ENCODE data around the gene DOK5.

The DOK5 gene

GRCh38 chr20:54515793-54516628 lies 40.6 kb downstream of the DOK5 start:
- no peak for DNase-seq

GRCh38 chr20:54517241-54517975 lies 42.0 kb downstream of the DOK5 start:
- DNase-seq, result no peak

GRCh38 chr20:54524849-54525248 lies 49.5 kb downstream of the DOK5 start:
- no peak for DNase-seq

GRCh38 chr20:54525916-54526590 lies 50.7 kb downstream of the DOK5 start:
- DNase-seq, result no peak

- no peak for DNase-seq
Observed at GRCh38 chr20:54526801-54527200, 51.4 kb downstream of the DOK5 start.

- no peak for DNase-seq
Observed at GRCh38 chr20:54532573-54532972, 57.2 kb downstream of the DOK5 start.

- DNase-seq, result no peak
Observed at GRCh38 chr20:54534101-54534500, 58.7 kb downstream of the DOK5 start.

- DNase-seq, result no peak
Observed at GRCh38 chr20:54535033-54535432, 59.6 kb downstream of the DOK5 start.

- DNase-seq, result no peak
Observed at GRCh38 chr20:54535746-54536145, 60.4 kb downstream of the DOK5 start.

GRCh38 chr20:54539521-54540046 lies 64.2 kb downstream of the DOK5 start:
- no peak for DNase-seq

GRCh38 chr20:54543369-54543768 lies 68.0 kb downstream of the DOK5 start:
- DNase-seq, result no peak

- DNase-seq, result no peak
Observed at GRCh38 chr20:54545676-54546358, 70.4 kb downstream of the DOK5 start.

- DNase-seq, result no peak
Observed at GRCh38 chr20:54548849-54549248, 73.5 kb downstream of the DOK5 start.

GRCh38 chr20:54549658-54550326 lies 74.4 kb downstream of the DOK5 start:
- DNase-seq, result no peak

- no peak for DNase-seq
Observed at GRCh38 chr20:54550776-54551396, 75.5 kb downstream of the DOK5 start.

GRCh38 chr20:54554006-54554405 lies 78.6 kb downstream of the DOK5 start:
- no peak for DNase-seq

- no peak for DNase-seq
Observed at GRCh38 chr20:54555150-54555549, 79.8 kb downstream of the DOK5 start.

- no peak for DNase-seq
Observed at GRCh38 chr20:54556406-54556805, 81.0 kb downstream of the DOK5 start.

GRCh38 chr20:54557806-54558590 lies 82.6 kb downstream of the DOK5 start:
- no peak for DNase-seq

- DNase-seq, result no peak
Observed at GRCh38 chr20:54559890-54560289, 84.5 kb downstream of the DOK5 start.

- DNase-seq, result no peak
Observed at GRCh38 chr20:54560357-54560756, 85.0 kb downstream of the DOK5 start.

All from islet precursor cell (in vitro differentiated cells).